H9 (cell line): ENCODE results near the gene KIF26B. TPM values are rescaled to one million over a fixed set of nuclear protein-coding genes. Genes with fewer than 3 reads are reported as not detected.

Source experiments
- DNase-seq: peaks from one replicate; pipeline ENCODE4 v3.0.0-alpha.2; 2017
- H2AFZ ChIP-seq: one replicate; pipeline ENCODE4 v1.6.1; 2013; ENCODE audit warnings: mild to moderate bottlenecking, low read length, control low read depth, moderate library complexity
- H2AK5ac ChIP-seq: 2 replicates; pipeline ENCODE4 v1.6.1; 2013; ENCODE audit warnings: low read length, control low read depth, mixed read lengths; ENCODE audit not compliant: insufficient read length
- H2BK120ac ChIP-seq: one replicate; pipeline ENCODE4 v1.6.1; 2013; ENCODE audit warnings: low read depth, mild to moderate bottlenecking, low read length, control low read depth, inconsistent platforms; ENCODE audit not compliant: poor library complexity, severe bottlenecking
- H2BK12ac ChIP-seq: 2 replicates; pipeline ENCODE4 v1.6.1; 2013; ENCODE audit warnings: low read length, control low read depth, mixed read lengths, low read depth; ENCODE audit not compliant: insufficient read length
- H2BK15ac ChIP-seq: 2 replicates; pipeline ENCODE4 v1.6.1; 2013; ENCODE audit warnings: low read depth, low read length, control low read depth
- H2BK20ac ChIP-seq: one replicate; pipeline ENCODE4 v1.6.1; 2013; ENCODE audit warnings: low read depth, mild to moderate bottlenecking, low read length, control low read depth, inconsistent platforms; ENCODE audit not compliant: poor library complexity, severe bottlenecking
- H2BK5ac ChIP-seq: 2 replicates; pipeline ENCODE4 v1.6.1; 2013; ENCODE audit warnings: low read length, control low read depth, mixed read lengths; ENCODE audit not compliant: insufficient read length
- H3K14ac ChIP-seq: 2 replicates; pipeline ENCODE4 v1.6.1; 2013; ENCODE audit warnings: low read length, control low read depth; ENCODE audit not compliant: insufficient read depth
- H3K18ac ChIP-seq: 2 replicates; pipeline ENCODE4 v1.6.1; 2013; ENCODE audit warnings: low read depth, mild to moderate bottlenecking, mixed read lengths, low read length, control low read depth; ENCODE audit not compliant: insufficient read length
- H3K23ac ChIP-seq: 2 replicates; pipeline ENCODE4 v1.6.1; 2013; ENCODE audit warnings: low read length, control low read depth, mixed read lengths, low read depth; ENCODE audit not compliant: insufficient read length
- H3K23me2 ChIP-seq: 2 replicates; pipeline ENCODE4 v1.6.1; 2013; ENCODE audit warnings: low read depth, mild to moderate bottlenecking, mixed read lengths, low read length, control low read depth; ENCODE audit not compliant: insufficient read length, poor library complexity, severe bottlenecking
- H3K27ac ChIP-seq: 2 replicates; pipeline ENCODE4 v1.5.1; 2013; ENCODE audit warnings: low read length, control low read depth, mixed read lengths, low read depth; ENCODE audit not compliant: insufficient read length
- H3K27me3 ChIP-seq: 2 replicates; pipeline ENCODE4 v1.6.1; 2013; ENCODE audit warnings: low read length, control low read depth, inconsistent platforms; ENCODE audit not compliant: insufficient read depth
- H3K4ac ChIP-seq: 2 replicates; pipeline ENCODE4 v1.6.1; 2013; ENCODE audit warnings: low read depth, mild to moderate bottlenecking, control low read depth, inconsistent platforms, low read length, moderate library complexity
- H3K4me1 ChIP-seq: 2 replicates; pipeline ENCODE4 v1.6.1; 2013; ENCODE audit warnings: low read length, control low read depth, inconsistent platforms; ENCODE audit not compliant: insufficient read depth
- H3K4me2 ChIP-seq: 2 replicates; pipeline ENCODE4 v1.6.1; 2013; ENCODE audit warnings: low read length, control low read depth, mixed read lengths; ENCODE audit not compliant: insufficient read length, insufficient read depth
- H3K56ac ChIP-seq: 2 replicates; pipeline ENCODE4 v1.6.1; 2013; ENCODE audit warnings: low read depth, mild to moderate bottlenecking, mixed read lengths, low read length, control low read depth; ENCODE audit not compliant: insufficient read length
- H3K79me1 ChIP-seq: 2 replicates; pipeline ENCODE4 v1.6.1; 2013; ENCODE audit warnings: low read depth, mild to moderate bottlenecking, moderate library complexity, low read length, control low read depth, inconsistent platforms; ENCODE audit not compliant: insufficient read depth, poor library complexity, severe bottlenecking
- H3K79me2 ChIP-seq: 2 replicates; pipeline ENCODE4 v1.6.1; 2013; ENCODE audit warnings: low read length, control low read depth, inconsistent platforms; ENCODE audit not compliant: insufficient read depth
- H3K9ac ChIP-seq: 2 replicates; pipeline ENCODE4 v1.6.1; 2013; ENCODE audit warnings: low read length, control low read depth, mixed read lengths; ENCODE audit not compliant: insufficient read length; ENCODE audit errors: extremely low read depth
- H3K9me3 ChIP-seq: one replicate; pipeline ENCODE4 v1.6.1; 2013; ENCODE audit warnings: low read depth, low read length, inconsistent platforms; ENCODE audit not compliant: control insufficient read depth
- H3T11ph ChIP-seq: one replicate; pipeline ENCODE4 v1.6.1; 2013; ENCODE audit warnings: mild to moderate bottlenecking, low read length, control low read depth, inconsistent platforms
- H4K20me1 ChIP-seq: one replicate; pipeline ENCODE4 v1.6.1; 2013; ENCODE audit not compliant: control insufficient read depth, insufficient read length, insufficient read depth
- H4K5ac ChIP-seq: 2 replicates; pipeline ENCODE4 v1.6.1; 2013; ENCODE audit warnings: low read depth, mild to moderate bottlenecking, mixed read lengths, low read length, control low read depth; ENCODE audit not compliant: insufficient read length
- H4K8ac ChIP-seq: replicated peaks from 2 replicates; pipeline ENCODE4 v1.6.1; 2013; ENCODE audit warnings: low read length, control low read depth, mixed read lengths, low read depth; ENCODE audit not compliant: insufficient read length
- H4K91ac ChIP-seq: 2 replicates; pipeline ENCODE4 v1.6.1; 2013; ENCODE audit warnings: low read depth, mild to moderate bottlenecking, moderate library complexity, mixed read lengths, low read length, control low read depth; ENCODE audit not compliant: insufficient read length
- H3K27ac Mint-ChIP-seq, 3 experiments: 2 replicates in 2 of 3; 3 replicates in 1 of 3; pipeline ENCODE4 v1.8.0; 2020 to 2021; ENCODE audit warnings: mixed read lengths in 3 of 3, mild to moderate bottlenecking in 1 of 3, moderate library complexity in 1 of 3
- H3K27me3 Mint-ChIP-seq: 2 replicates; pipeline ENCODE4 v1.8.0; 2021; ENCODE audit warnings: low read depth, mild to moderate bottlenecking, moderate library complexity, mixed read lengths
- H3K36me3 Mint-ChIP-seq, 3 experiments: 2 replicates in 2 of 3; 3 replicates in 1 of 3; pipeline ENCODE4 v1.8.0; 2020 to 2021; ENCODE audit warnings: low read depth in 3 of 3, mixed read lengths in 3 of 3; ENCODE audit not compliant: insufficient read depth in 1 of 3
- H3K4me1 Mint-ChIP-seq, 2 experiments: 2 replicates each; pipeline ENCODE4 v1.8.0; 2020; ENCODE audit warnings: mixed read lengths in 2 of 2
- H3K4me3 Mint-ChIP-seq, 2 experiments: 2 replicates in 1 of 2; 3 replicates in 1 of 2; pipeline ENCODE4 v1.8.0; 2020 to 2021; ENCODE audit warnings: mild to moderate bottlenecking in 2 of 2, mixed read lengths in 2 of 2, moderate library complexity in 1 of 2
- H3K9me3 Mint-ChIP-seq, 2 experiments: 2 replicates in 1 of 2; 3 replicates in 1 of 2; pipeline ENCODE4 v1.8.0; 2020; ENCODE audit warnings: mild to moderate bottlenecking in 2 of 2, mixed read lengths in 2 of 2, moderate library complexity in 1 of 2
- WGBS: extraction: QIAGEN DNeasy Blood & Tissue Kit; methylation state at CpG from one replicate; pipeline ENCODE4 v1.1.7; 2013; ENCODE audit warnings: missing lambda C conversion rate, low lambda C conversion rate, mixed read lengths; ENCODE audit not compliant: insufficient read length; ENCODE audit errors: extremely low coverage; 5-methylcytosine and 5-hydroxymethylcytosine counted together
- total RNA-seq: library from RNA; stranded (reverse); gene quantifications from 2 replicates; pipeline ENCODE4 v1.2.1, GENCODE V29; 2021
- TF ChIP-seq, protein P1 (sequence below): fragments of 200-600 bp; sonication (generic); conservative IDR thresholded peaks from 3 replicates; pipeline ENCODE4 v1.8.0; 2021; ENCODE audit warnings: antibody characterized with exemption, mild to moderate bottlenecking

KIF26B gene
- total RNA-seq, 1 experiment from 2014 or later = 0.13 TPM

DNA sequence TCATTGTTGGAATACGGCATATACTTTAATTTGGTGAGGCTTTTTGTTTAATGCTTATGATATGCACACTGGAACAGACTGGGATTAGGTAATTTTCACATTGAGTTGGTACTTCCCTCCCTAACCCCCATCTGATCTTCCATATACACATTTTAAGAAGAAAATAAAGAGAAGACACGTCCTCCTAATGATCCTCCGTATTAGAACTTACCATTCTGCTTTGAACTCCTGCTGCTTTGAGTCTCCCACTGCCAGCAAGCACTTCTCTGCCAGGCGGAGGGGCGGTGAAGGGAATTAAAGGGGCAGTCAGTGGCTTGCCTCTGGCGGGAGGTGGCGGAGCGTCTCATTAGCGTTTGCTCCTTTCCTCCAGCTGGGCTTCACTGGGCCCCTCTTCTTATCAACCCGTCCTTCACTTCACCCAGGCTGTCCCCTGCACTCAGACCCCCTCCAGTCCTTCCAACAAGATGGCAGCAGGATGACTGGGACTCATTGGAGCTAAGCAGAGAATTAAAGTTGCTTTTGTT, 433.4 kb downstream of the KIF26B start:
- Histone ChIP-seq H2AFZ (no peak overlapping the region), H2BK15ac (no peak overlapping the region), H4K91ac (no peak overlapping the region), H3K9me3 (no peaks in the 10 kb centered on the region), H4K20me1 (no peaks in the 10 kb centered on the region), H3K4me1 (no peaks in the 10 kb centered on the region), H2BK5ac (no peak overlapping the region), H3K14ac (no peak overlapping the region), H2AK5ac (no peak overlapping the region), H3K79me2 (no peaks in the 10 kb centered on the region), H3K9ac (no peak overlapping the region), H3K4me2 (no peak overlapping the region), H4K5ac (no peak overlapping the region), H3K4ac (no peak overlapping the region), H3K18ac (no peak overlapping the region), H3K79me1 (no peaks in the 10 kb centered on the region), H3K23me2 (no peaks in the 10 kb centered on the region), H3K27me3 (no peaks in the 10 kb centered on the region), H3K23ac (no peak overlapping the region), H2BK120ac (no peak overlapping the region), H3T11ph (no peak overlapping the region), H3K56ac (no peak overlapping the region), H2BK12ac (no peak overlapping the region), H3K27ac (no peak overlapping the region), H2BK20ac (no peak overlapping the region), H4K8ac (no peak overlapping the region)
- TF ChIP-seq, protein P1, sequence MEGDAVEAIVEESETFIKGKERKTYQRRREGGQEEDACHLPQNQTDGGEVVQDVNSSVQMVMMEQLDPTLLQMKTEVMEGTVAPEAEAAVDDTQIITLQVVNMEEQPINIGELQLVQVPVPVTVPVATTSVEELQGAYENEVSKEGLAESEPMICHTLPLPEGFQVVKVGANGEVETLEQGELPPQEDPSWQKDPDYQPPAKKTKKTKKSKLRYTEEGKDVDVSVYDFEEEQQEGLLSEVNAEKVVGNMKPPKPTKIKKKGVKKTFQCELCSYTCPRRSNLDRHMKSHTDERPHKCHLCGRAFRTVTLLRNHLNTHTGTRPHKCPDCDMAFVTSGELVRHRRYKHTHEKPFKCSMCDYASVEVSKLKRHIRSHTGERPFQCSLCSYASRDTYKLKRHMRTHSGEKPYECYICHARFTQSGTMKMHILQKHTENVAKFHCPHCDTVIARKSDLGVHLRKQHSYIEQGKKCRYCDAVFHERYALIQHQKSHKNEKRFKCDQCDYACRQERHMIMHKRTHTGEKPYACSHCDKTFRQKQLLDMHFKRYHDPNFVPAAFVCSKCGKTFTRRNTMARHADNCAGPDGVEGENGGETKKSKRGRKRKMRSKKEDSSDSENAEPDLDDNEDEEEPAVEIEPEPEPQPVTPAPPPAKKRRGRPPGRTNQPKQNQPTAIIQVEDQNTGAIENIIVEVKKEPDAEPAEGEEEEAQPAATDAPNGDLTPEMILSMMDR = no peak
- H3K36me3 Mint-ChIP-seq = no peaks in the 10 kb centered on the region
- no peaks in the 10 kb centered on the region for H3K9me3 Mint-ChIP-seq
- no peaks in the 10 kb centered on the region; the same call in 1 of the 2 replicates for H3K27me3 Mint-ChIP-seq
- H3K4me3 Mint-ChIP-seq = no peak overlapping the region
- no peak overlapping the region for H3K27ac Mint-ChIP-seq
- no peak for DNase-seq
- WGBS = no CpG with 5 or more reads among the region's 10 CpGs
- H3K4me1 Mint-ChIP-seq = peaks cover 0 to 8% of the 10 kb centered on the region in 2 experiments; a peak in 3 of 4 replicates
